Activated naive CD8-positive, alpha-beta T cell treated with anti-CD3 and anti-CD28 coated beads, Interleukin-2, amount 10 ng/mL, durations not matched to agents 7 days and 5 days (primary cell): ENCODE results near the gene ACVR1B. TPM values are rescaled to one million over a fixed set of nuclear protein-coding genes. Genes with fewer than 3 reads are reported as not detected.

Source experiments
- ATAC-seq: fragments of 150-1000 bp; cut with Tn5 transposase; one replicate; pipeline ENCODE4 v1.10.0; 2021; ENCODE audit warnings: low read depth, moderate library complexity
- POLR2A ChIA-PET: fragments of 350-600 bp; sonication (Branson Sonifier 250); formaldehyde crosslinking; loops from one replicate; lab custom pipeline; 2021; ENCODE audit warnings: antibody characterized with exemption; lab: Charles Lee
- DNase-seq: peaks from one replicate; pipeline ENCODE4 v3.0.0; 2021
- H3K27ac Mint-ChIP-seq: one replicate; pipeline ENCODE4 v1.8.0; 2022; ENCODE audit warnings: mild to moderate bottlenecking, mixed read lengths
- H3K27me3 Mint-ChIP-seq: one replicate; pipeline ENCODE4 v1.8.0; 2022; ENCODE audit warnings: mild to moderate bottlenecking, moderate library complexity, mixed read lengths
- H3K36me3 Mint-ChIP-seq: one replicate; pipeline ENCODE4 v1.8.0; 2021; ENCODE audit warnings: mild to moderate bottlenecking, mixed read lengths
- H3K4me1 Mint-ChIP-seq: one replicate; pipeline ENCODE4 v1.8.0; 2021; ENCODE audit warnings: mixed read lengths
- H3K4me3 Mint-ChIP-seq: one replicate; pipeline ENCODE4 v1.8.0; 2022; ENCODE audit warnings: mild to moderate bottlenecking, moderate library complexity, mixed read lengths
- H3K9me3 Mint-ChIP-seq: one replicate; pipeline ENCODE4 v1.8.0; 2021; ENCODE audit warnings: mixed read lengths
- total RNA-seq, 2 experiments: library from RNA; stranded (reverse); gene quantifications; one replicate each; pipeline ENCODE4 v1.2.3, GENCODE V29; 2021

The ACVR1B gene
- total RNA-seq, result 10 to 100 TPM in 1 of 2 experiments, 1 to 10 TPM in 1; 9.3 to 10.2 TPM

- peak; percentile 87 for DNase-seq
- ATAC-seq, result peak; percentile 97
- POLR2A ChIA-PET, result interaction anchor here (0.7 kb wide), 1 partner anchor 74 kb away, joined by 3 read pairs; no protein-coding TSS in a partner anchor
- Mint-ChIP-seq H3K9me3 (peaks cover 2% of the 10 kb centered on the region), H3K27me3 (peaks cover 37% of the 10 kb centered on the region), H3K4me1 (peaks cover 23% of the 10 kb centered on the region), H3K4me3 (peak within 1 kb of the TSS; percentile 97), H3K27ac (peak within 1 kb of the TSS; percentile 88), H3K36me3 (peaks cover 1% of the 10 kb centered on the region)
Measured at GRCh38 chr12:51951199-51951842, at the start of gene ACVR1B. Gene ACVR1B (plus strand): TSS chr12:51951699. CDS start chr12:51951744, 45 bp downstream.

GRCh38 chr12:51901881-51902280 lies 49.6 kb upstream of the ACVR1B start:
- Mint-ChIP-seq H3K4me1 (no peaks in the 10 kb centered on the region), H3K27ac (no peak overlapping the region)

GRCh38 chr12:51904951-51905470 lies 46.5 kb upstream of the ACVR1B start:
- no peaks in the 10 kb centered on the region for H3K4me1 Mint-ChIP-seq
- H3K27me3 Mint-ChIP-seq, result peaks cover 46% of the 10 kb centered on the region
- ATAC-seq (no peak), DNase-seq (peak; percentile 1)
- no peak overlapping the region for H3K27ac Mint-ChIP-seq
- no peaks in the 10 kb centered on the region for H3K36me3 Mint-ChIP-seq
- H3K9me3 Mint-ChIP-seq, result no peaks in the 10 kb centered on the region
- no peak overlapping the region for H3K4me3 Mint-ChIP-seq
- POLR2A ChIA-PET, result no interaction called here

More at GRCh38 chr12:51901881-51902280, 49.6 kb upstream of the ACVR1B start:
- POLR2A ChIA-PET, result no interaction called here
- ATAC-seq (no peak), DNase-seq (no peak)
- peaks cover 33% of the 10 kb centered on the region for H3K27me3 Mint-ChIP-seq
- H3K4me3 Mint-ChIP-seq, result no peak overlapping the region
- H3K9me3 Mint-ChIP-seq, result no peaks in the 10 kb centered on the region
- H3K36me3 Mint-ChIP-seq, result no peaks in the 10 kb centered on the region

GRCh38 chr12:51905471-51906429 lies 45.7 kb upstream of the ACVR1B start:
- Mint-ChIP-seq H3K9me3 (no peaks in the 10 kb centered on the region), H3K4me1 (no peaks in the 10 kb centered on the region), H3K27me3 (peaks cover 49% of the 10 kb centered on the region), H3K36me3 (no peaks in the 10 kb centered on the region), H3K27ac (no peak overlapping the region), H3K4me3 (no peak overlapping the region)
- peak; percentile 14 for DNase-seq
- ATAC-seq, result no peak
- POLR2A ChIA-PET, result interaction anchor here (0.6 kb wide), 1 partner anchor 26 kb away, joined by 3 read pairs; no protein-coding TSS in a partner anchor

- H3K4me1 Mint-ChIP-seq, result no peaks in the 10 kb centered on the region
- POLR2A ChIA-PET, result interaction anchor here (0.6 kb wide), 1 partner anchor 27 kb away, joined by 3 read pairs; no protein-coding TSS in a partner anchor
- DNase-seq (peak; percentile 18), ATAC-seq (no peak)
- H3K27ac Mint-ChIP-seq, result no peak overlapping the region
- no peaks in the 10 kb centered on the region for H3K9me3 Mint-ChIP-seq
- no peaks in the 10 kb centered on the region for H3K36me3 Mint-ChIP-seq
- H3K27me3 Mint-ChIP-seq, result peaks cover 49% of the 10 kb centered on the region
- H3K4me3 Mint-ChIP-seq, result no peak overlapping the region
Measured at GRCh38 chr12:51906430-51907082, 44.9 kb upstream of the ACVR1B start.

- H3K27me3 Mint-ChIP-seq, result peaks cover 49% of the 10 kb centered on the region
- no peak within 1 kb of the TSS for H3K27ac Mint-ChIP-seq
- H3K4me3 Mint-ChIP-seq, result no peak within 1 kb of the TSS
- POLR2A ChIA-PET, result no interaction called here
- ATAC-seq, result no peak
- H3K9me3 Mint-ChIP-seq, result no peaks in the 10 kb centered on the region
- DNase-seq, result no peak
- no peaks in the 10 kb centered on the region for H3K4me1 Mint-ChIP-seq
- H3K36me3 Mint-ChIP-seq, result no peaks in the 10 kb centered on the region
Measured at GRCh38 chr12:51907083-51907855, 44.2 kb upstream of the ACVR1B start, which contains the start of gene ACVRL1. Gene ACVRL1 (plus strand): TSS chr12:51907504. CDS start chr12:51912475, 4,971 bp downstream.

GRCh38 chr12:51907856-51908425 lies 43.6 kb upstream of the ACVR1B start:
- no peak overlapping the region for H3K27ac Mint-ChIP-seq
- POLR2A ChIA-PET, result no interaction called here
- no peak overlapping the region for H3K4me3 Mint-ChIP-seq
- H3K9me3 Mint-ChIP-seq, result no peaks in the 10 kb centered on the region
- DNase-seq (no peak), ATAC-seq (no peak)
- H3K27me3 Mint-ChIP-seq, result peaks cover 49% of the 10 kb centered on the region
- no peaks in the 10 kb centered on the region for H3K36me3 Mint-ChIP-seq
- no peaks in the 10 kb centered on the region for H3K4me1 Mint-ChIP-seq

GRCh38 chr12:51908876-51909592 lies 42.5 kb upstream of the ACVR1B start:
- Mint-ChIP-seq H3K4me1 (no peaks in the 10 kb centered on the region), H3K27me3 (peaks cover 43% of the 10 kb centered on the region), H3K4me3 (no peak overlapping the region), H3K9me3 (no peaks in the 10 kb centered on the region), H3K36me3 (no peaks in the 10 kb centered on the region), H3K27ac (no peak overlapping the region)
- POLR2A ChIA-PET, result no interaction called here
- no peak for ATAC-seq
- no peak for DNase-seq

- Mint-ChIP-seq H3K9me3 (no peaks in the 10 kb centered on the region), H3K4me1 (no peaks in the 10 kb centered on the region), H3K36me3 (no peaks in the 10 kb centered on the region), H3K27ac (no peak overlapping the region), H3K27me3 (peaks cover 37% of the 10 kb centered on the region), H3K4me3 (no peak overlapping the region)
- DNase-seq (no peak), ATAC-seq (no peak)
- POLR2A ChIA-PET, result no interaction called here
Measured at GRCh38 chr12:51910168-51910567, 41.3 kb upstream of the ACVR1B start.

- no peak for DNase-seq
- no peaks in the 10 kb centered on the region for H3K9me3 Mint-ChIP-seq
- ATAC-seq, result no peak
- no peaks in the 10 kb centered on the region for H3K4me1 Mint-ChIP-seq
- H3K36me3 Mint-ChIP-seq, result no peaks in the 10 kb centered on the region
- peaks cover 33% of the 10 kb centered on the region for H3K27me3 Mint-ChIP-seq
- H3K4me3 Mint-ChIP-seq, result no peak overlapping the region
- POLR2A ChIA-PET, result no interaction called here
- no peak overlapping the region for H3K27ac Mint-ChIP-seq
Measured at GRCh38 chr12:51910691-51911090, 40.8 kb upstream of the ACVR1B start.

GRCh38 chr12:51911307-51911706 lies 40.2 kb upstream of the ACVR1B start:
- DNase-seq, result no peak
- ATAC-seq, result no peak
- Mint-ChIP-seq H3K27ac (no peak overlapping the region), H3K4me3 (no peak overlapping the region), H3K9me3 (no peaks in the 10 kb centered on the region), H3K4me1 (no peaks in the 10 kb centered on the region), H3K27me3 (peaks cover 27% of the 10 kb centered on the region), H3K36me3 (no peaks in the 10 kb centered on the region)
- POLR2A ChIA-PET, result no interaction called here
